Endothelial cell of umbilical vein (primary cell): ENCODE data around the gene NR3C1.

Source experiments
- EZH2 ChIP-seq: IDR thresholded peaks from 2 replicates; pipeline ENCODE4 v1.6.1; 2012; ENCODE audit warnings: borderline replicate concordance, low read depth, mild to moderate bottlenecking, moderate library complexity, low read length, inconsistent platforms; ENCODE audit not compliant: severe bottlenecking
- JUN ChIP-seq: IDR thresholded peaks from 2 replicates; pipeline ENCODE4 v1.6.1; 2011; ENCODE audit warnings: borderline replicate concordance, low read depth; ENCODE audit not compliant: insufficient read length, insufficient read depth
- MYC ChIP-seq: IDR thresholded peaks from one replicate; pipeline ENCODE4 v1.6.1; 2011; ENCODE audit warnings: mild to moderate bottlenecking, low read depth, low read length
- POLR2A ChIP-seq: IDR thresholded peaks from 2 replicates; pipeline ENCODE4 v1.6.1; 2012; ENCODE audit warnings: low read depth, mild to moderate bottlenecking, control low read depth, low read length
- POLR2AphosphoS5 ChIP-seq: IDR thresholded peaks from 2 replicates; pipeline ENCODE4 v1.6.1; 2012; ENCODE audit warnings: low read depth, mild to moderate bottlenecking, control low read depth, low read length, moderate library complexity; ENCODE audit not compliant: insufficient read depth
- TF ChIP-seq, protein P1 (sequence below), 2 donors: IDR thresholded peaks; 1 replicate in 1 of 2; 2 replicates in 1 of 2; pipeline ENCODE4 v1.5.1; 2011; ENCODE audit warnings: low read length in 2 of 2, mild to moderate bottlenecking in 2 of 2, moderate library complexity in 2 of 2, control low read depth in 1 of 2, inconsistent platforms in 1 of 2, low read depth in 1 of 2; ENCODE audit not compliant: insufficient read depth in 1 of 2; ENCODE audit errors: extremely low read depth in 1 of 2

DNA sequence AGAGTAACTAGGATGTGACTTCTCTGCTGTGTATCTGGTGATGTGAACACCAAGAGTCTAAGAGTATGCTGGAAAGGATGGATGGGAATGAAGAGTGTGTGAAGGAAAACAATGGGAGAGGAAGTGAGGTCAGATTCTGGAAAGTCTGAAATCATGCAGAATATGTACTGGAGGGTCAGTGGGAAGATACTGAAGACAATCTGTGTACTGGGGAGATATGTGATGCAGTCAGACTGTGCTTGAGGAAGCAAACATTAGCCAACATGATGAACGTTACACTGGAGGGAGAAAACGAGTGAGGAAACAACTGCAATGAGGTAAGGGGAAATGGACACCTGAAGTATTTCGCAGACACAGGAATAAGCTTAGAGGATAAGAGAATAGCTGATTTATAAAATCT is 105.7 kb downstream of the NR3C1 start:
- TF ChIP-seq, protein P1, sequence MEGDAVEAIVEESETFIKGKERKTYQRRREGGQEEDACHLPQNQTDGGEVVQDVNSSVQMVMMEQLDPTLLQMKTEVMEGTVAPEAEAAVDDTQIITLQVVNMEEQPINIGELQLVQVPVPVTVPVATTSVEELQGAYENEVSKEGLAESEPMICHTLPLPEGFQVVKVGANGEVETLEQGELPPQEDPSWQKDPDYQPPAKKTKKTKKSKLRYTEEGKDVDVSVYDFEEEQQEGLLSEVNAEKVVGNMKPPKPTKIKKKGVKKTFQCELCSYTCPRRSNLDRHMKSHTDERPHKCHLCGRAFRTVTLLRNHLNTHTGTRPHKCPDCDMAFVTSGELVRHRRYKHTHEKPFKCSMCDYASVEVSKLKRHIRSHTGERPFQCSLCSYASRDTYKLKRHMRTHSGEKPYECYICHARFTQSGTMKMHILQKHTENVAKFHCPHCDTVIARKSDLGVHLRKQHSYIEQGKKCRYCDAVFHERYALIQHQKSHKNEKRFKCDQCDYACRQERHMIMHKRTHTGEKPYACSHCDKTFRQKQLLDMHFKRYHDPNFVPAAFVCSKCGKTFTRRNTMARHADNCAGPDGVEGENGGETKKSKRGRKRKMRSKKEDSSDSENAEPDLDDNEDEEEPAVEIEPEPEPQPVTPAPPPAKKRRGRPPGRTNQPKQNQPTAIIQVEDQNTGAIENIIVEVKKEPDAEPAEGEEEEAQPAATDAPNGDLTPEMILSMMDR (IDR thresholded peaks at IDR 0.05; ENCODE audit: extremely low read depth in 1 of 2, insufficient read depth in 1 of 2, low read depth in 1 of 2, low read length in 2 of 2): no peak
- TF ChIP-seq POLR2A (no peak), POLR2AphosphoS5 (no peak), MYC (no peak), JUN (no peak), EZH2 (no peak)
